Measurements from ENCODE around the gene EPB41L4A.
"Not testable (repeated sequence)": the region's sequence is repeated elsewhere in the genome, so short reads cannot be mapped to it uniquely, and the experiment has no call there.

EPB41L4A gene

DNA sequence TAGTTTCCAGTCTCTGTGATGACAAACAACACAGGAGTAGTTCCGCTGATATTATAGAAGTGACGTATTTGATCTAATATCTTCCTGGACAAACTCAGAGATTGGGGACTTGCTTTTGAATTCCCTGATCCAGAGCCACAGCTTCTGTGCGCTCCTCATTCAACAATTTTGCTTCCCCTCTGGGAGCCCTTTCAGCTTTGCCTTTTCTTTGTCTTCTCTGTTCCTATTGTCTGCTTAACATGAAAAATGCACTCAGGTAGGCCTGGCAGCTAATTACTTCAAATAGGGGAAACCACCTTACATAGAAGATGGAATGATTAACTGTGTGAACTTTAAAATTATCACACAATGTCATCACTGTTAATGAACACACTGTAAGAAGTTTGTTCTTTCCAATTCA is 192.9 kb downstream of the EPB41L4A start:
- no peak overlapping the region for H3K27ac ChIP-seq
- TF ChIP-seq, protein P1, sequence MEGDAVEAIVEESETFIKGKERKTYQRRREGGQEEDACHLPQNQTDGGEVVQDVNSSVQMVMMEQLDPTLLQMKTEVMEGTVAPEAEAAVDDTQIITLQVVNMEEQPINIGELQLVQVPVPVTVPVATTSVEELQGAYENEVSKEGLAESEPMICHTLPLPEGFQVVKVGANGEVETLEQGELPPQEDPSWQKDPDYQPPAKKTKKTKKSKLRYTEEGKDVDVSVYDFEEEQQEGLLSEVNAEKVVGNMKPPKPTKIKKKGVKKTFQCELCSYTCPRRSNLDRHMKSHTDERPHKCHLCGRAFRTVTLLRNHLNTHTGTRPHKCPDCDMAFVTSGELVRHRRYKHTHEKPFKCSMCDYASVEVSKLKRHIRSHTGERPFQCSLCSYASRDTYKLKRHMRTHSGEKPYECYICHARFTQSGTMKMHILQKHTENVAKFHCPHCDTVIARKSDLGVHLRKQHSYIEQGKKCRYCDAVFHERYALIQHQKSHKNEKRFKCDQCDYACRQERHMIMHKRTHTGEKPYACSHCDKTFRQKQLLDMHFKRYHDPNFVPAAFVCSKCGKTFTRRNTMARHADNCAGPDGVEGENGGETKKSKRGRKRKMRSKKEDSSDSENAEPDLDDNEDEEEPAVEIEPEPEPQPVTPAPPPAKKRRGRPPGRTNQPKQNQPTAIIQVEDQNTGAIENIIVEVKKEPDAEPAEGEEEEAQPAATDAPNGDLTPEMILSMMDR (IDR thresholded peaks at IDR 0.05) = no peak
- no peak for TF ChIP-seq ZFX (IDR thresholded peaks at IDR 0.05; ENCODE audit: borderline replicate concordance)

DNA sequence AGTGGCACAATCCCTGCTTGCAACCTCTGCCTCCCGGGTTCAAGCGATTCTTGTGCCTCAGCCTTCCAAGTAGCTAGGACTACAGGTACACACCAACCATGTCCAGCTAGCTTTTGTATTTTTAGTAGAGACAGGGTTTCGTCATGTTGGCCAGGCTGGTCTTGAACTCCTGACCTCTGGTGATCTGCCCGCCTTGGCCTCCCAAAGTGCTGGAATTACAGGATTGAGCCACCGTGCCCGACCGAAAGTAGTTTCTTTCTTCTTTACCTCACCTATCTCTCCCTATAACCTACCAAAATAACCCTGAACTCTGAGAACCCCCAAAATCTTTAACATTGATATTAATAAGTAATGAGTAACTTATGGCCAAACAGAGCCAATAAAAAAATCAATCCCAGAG is 196.1 kb downstream of the EPB41L4A start:
- H3K27ac ChIP-seq = not testable (repeated sequence)

DNA sequence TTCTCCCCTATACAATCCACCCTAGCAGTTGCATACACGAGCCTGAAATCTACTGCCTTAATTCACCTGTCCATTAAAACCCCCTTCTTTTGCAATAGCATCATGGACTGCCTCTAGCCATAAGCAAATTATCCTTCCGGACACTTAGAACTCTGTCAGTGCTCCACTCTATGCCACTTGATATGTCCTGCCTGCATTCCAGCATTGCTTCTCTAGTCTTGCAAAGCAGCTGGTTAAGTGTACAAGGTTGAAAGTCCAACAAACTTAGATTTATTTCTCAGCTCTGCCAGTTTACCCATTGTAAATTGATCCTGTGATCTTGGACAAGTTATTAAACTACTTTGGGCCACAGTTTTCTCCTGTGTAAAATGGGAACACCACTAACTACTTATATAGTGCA is 197.9 kb downstream of the EPB41L4A start:
- H3K27ac ChIP-seq = no peak overlapping the region
- TF ChIP-seq, protein P1 (IDR thresholded peaks at IDR 0.05) = no peak
- TF ChIP-seq ZFX (IDR thresholded peaks at IDR 0.05; ENCODE audit: borderline replicate concordance) = no peak

DNA sequence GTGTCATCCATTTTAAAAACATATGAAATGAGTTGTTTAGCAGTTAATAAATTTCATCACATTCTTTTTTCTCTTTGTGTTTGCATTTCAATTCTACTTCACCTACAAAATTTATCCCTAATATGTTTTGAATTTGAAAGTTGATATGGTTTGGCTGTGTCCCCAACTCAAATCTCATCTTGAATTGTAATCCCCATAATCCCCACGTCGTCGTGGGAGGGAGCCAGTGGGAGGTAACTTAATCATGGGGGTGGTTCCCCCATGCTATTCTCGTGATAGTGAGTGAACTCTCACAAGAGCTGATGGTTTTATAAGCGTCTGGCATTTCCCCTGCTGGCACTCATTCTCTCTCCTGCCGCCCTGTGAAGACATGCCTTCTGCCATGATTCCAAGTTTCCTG is 200.1 kb downstream of the EPB41L4A start:
- H3K27ac ChIP-seq = no peak overlapping the region
- TF ChIP-seq, protein P1 (IDR thresholded peaks at IDR 0.05) = no peak
- no peak for TF ChIP-seq ZFX (IDR thresholded peaks at IDR 0.05; ENCODE audit: borderline replicate concordance)

DNA sequence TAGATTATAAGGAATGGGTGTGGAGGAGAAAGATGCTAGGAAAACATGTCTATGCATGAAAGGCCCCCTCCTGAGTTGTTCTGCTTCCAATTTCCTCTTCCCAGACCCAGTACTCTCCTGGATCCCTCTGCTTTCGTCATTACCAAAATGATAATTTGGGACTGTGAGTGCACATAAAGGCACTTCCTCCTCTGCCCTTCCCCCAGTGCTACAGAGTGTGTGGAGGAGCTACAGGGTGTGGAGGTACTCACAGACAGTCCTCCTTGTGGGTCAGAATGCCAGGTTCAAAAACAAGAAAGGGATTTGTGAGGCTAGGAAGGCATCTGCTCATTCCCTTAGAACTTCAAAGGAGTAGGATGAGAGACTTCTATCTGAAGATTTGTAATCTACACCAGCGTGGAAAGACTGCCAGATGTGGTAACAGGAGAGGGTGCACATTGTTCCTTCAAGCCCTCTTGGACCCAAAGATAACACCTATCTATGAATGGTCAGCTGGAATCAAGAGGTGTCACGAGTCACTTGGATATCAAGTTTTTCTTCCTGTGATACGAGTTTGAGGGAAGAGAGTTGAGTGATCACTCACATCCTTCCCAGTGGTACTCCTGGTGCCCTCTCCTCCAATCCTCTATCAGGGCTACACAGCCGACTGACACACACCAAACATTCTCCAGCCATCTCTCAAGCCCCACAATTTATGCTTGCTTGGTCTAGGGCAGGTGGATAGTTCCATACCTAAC is 201.1 kb downstream of the EPB41L4A start:
- H3K27ac ChIP-seq = no peak overlapping the region
- TF ChIP-seq, protein P1 (IDR thresholded peaks at IDR 0.05) = no peak
- TF ChIP-seq ZFX (IDR thresholded peaks at IDR 0.05; ENCODE audit: borderline replicate concordance) = no peak

DNA sequence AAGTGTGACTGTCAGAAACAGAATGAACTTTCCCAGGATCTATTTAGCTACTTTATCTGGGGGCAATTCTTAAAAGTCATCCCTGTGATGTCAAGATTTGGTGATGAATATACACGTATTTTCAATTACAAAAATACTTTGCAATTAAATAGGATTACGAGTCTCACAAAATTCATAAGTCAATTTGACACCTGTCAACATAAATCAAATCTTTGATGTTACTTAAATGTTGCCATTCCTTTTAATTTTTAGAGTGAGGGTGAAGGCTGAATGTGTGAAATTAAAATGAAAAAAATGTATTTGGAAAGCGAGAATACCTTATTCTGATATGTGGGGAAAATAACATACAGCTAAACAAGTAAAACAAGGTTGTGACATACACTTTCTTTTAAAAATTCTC is 202.9 kb downstream of the EPB41L4A start:
- no peak for TF ChIP-seq ZFX (IDR thresholded peaks at IDR 0.05; ENCODE audit: borderline replicate concordance)
- TF ChIP-seq, protein P1 (IDR thresholded peaks at IDR 0.05) = no peak
- no peak overlapping the region for H3K27ac ChIP-seq

DNA sequence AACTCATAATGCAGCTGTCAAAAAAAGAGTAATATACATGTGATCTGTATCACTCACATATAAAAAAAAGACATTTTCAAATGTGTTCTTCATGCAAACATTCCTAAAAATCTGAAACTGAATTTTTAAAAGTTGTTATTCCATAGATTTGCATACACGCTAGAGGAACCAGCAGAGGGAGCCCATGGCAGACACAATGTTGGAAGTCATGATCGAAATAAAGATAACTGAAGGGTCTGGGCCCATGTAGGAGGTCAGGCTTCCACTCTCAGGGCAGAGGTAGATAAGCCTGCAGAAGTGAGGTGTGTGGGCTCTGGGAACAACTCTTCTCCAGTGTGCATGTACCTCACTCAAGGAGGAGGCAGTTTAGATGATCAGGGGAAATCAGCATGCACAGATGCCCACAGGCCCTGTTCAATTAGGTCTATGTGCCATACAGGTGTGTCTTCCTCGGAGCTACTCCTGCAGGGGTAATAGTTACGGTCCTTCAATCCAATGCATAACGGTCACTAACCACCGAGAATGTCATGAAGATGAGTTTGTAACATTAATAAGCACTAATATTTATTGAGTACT is 208.6 kb downstream of the EPB41L4A start:
- TF ChIP-seq, protein P1 (IDR thresholded peaks at IDR 0.05) = peak; percentile 85
- no peak for TF ChIP-seq ZFX (IDR thresholded peaks at IDR 0.05; ENCODE audit: borderline replicate concordance)
- no peak overlapping the region for H3K27ac ChIP-seq
